ENCODE data around the gene FCRL4. TPM values are rescaled to one million over a fixed set of nuclear protein-coding genes. Genes with fewer than 3 reads are reported as not detected.
A peak's percentile ranks its signal among the peaks of the same experiment; 100 is the strongest.

Gene FCRL4
- total RNA-seq, 2 donors from 2014 or later: not detected

DNA sequence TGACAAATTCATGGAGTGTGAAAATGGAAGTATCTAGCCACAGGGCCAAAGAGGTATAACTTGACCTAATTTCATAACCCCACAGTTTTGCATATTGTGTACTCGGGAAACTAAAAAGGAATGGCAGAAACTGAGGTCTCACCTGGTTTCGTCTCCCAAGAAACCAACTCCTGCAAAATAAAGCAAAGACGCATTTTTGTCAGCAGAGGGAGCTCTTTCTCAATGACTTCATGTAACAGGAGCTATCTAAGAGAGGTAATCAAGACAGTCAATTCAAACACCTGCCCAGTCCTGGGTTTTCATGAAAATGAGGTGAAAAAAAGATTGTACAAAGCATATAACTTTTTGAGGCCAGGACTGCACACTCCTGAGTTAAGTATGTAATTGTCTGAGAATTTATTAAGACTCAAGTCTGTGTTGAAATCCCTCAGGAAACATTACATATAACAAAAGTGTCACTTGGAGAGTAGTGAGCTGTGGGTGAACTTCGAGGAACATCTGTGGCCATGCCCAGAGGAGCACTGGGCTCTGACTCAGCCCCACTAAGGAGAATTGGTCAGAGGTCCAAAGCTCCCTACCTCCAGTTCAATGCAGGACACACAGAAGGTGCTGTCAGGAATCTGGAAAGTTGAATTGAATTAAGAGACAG, 17.6 kb downstream of the FCRL4 start:
- H3K4me1 ChIP-seq: no peaks in the 10 kb centered on the region
- DNase-seq (peak; percentile 22 to 58 (median 35)), ATAC-seq (peak; percentile 62)
- no peaks in the 10 kb centered on the region for H3K9me3 ChIP-seq
- 2 to 3% methylated on average over 4 of the region's 4 CpGs for WGBS, 2 donors
- H3K27me3 ChIP-seq: no peaks in the 10 kb centered on the region
- TF ChIP-seq, protein P1, sequence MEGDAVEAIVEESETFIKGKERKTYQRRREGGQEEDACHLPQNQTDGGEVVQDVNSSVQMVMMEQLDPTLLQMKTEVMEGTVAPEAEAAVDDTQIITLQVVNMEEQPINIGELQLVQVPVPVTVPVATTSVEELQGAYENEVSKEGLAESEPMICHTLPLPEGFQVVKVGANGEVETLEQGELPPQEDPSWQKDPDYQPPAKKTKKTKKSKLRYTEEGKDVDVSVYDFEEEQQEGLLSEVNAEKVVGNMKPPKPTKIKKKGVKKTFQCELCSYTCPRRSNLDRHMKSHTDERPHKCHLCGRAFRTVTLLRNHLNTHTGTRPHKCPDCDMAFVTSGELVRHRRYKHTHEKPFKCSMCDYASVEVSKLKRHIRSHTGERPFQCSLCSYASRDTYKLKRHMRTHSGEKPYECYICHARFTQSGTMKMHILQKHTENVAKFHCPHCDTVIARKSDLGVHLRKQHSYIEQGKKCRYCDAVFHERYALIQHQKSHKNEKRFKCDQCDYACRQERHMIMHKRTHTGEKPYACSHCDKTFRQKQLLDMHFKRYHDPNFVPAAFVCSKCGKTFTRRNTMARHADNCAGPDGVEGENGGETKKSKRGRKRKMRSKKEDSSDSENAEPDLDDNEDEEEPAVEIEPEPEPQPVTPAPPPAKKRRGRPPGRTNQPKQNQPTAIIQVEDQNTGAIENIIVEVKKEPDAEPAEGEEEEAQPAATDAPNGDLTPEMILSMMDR (IDR thresholded peaks at IDR 0.05): peak; percentile 41 to 84 (median 69)
- no peak for TF ChIP-seq POLR2A (IDR thresholded peaks at IDR 0.05)
- H3K36me3 ChIP-seq (replicated peaks in 1 of 2; ENCODE audit: insufficient read depth in 1 of 2, low read depth in 2 of 2): no peaks in the 10 kb centered on the region
- H3K4me3 ChIP-seq: no peak overlapping the region
- H3K27ac ChIP-seq: no peak overlapping the region
- intact Hi-C loops (cut with DNase I): no loop called here

DNA sequence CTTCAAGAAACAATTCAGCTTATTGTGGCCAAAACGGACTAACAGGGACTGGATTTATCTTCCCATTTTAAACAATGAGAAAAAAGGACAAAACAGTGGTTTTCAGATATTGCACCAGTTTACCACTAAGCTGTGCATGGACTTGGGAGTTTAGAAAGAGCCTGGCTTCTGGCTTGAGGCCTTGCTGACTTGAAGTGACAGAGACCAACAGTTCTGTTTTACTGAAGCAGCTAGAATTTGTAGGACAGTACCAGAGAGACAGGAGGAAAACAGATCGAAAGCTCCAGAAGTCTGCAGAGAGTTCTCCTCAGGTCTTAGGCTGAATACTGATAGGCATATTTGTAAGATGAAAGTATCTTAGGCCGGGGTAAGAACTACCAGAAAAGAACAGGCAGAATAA, 20.5 kb downstream of the FCRL4 start:
- Histone ChIP-seq H3K9me3 (no peaks in the 10 kb centered on the region), H3K4me1 (no peaks in the 10 kb centered on the region), H3K27ac (no peak overlapping the region), H3K27me3 (no peaks in the 10 kb centered on the region), H3K4me3 (no peak overlapping the region), H3K36me3 (replicated peaks in 1 of 2; ENCODE audit: insufficient read depth in 1 of 2, low read depth in 2 of 2) (no peaks in the 10 kb centered on the region)
- no peak for TF ChIP-seq POLR2A (IDR thresholded peaks at IDR 0.05)
- TF ChIP-seq, protein P1 (IDR thresholded peaks at IDR 0.05): no peak
- 72% methylated on average over 3 of the region's 3 CpGs for WGBS, 2 donors
- no peak for DNase-seq
- ATAC-seq: no peak
- intact Hi-C loops (cut with DNase I): loop anchor here (10.0 kb wide), 2 partner anchors 117 to 547 kb away; a partner anchor contains a TSS

DNA sequence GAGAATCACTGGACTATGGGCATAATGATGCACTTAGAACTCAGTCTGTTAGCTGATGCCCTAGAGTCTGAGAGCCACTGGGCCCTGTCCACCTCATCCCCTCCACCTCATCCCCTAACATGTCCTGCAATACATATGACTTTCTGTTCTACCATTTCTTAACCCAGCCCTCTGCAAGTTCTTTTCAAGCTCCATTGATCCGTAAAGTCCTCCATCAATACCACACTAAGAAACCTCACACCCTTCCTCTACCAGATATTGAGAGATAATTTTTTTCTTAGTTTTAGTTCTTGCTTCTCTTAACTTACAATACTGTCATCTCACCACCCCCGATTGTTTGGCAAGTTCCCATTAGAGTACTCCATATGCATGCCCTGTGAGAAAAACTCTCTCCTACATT, 22.1 kb downstream of the FCRL4 start:
- H3K36me3 ChIP-seq (replicated peaks in 1 of 2; ENCODE audit: insufficient read depth in 1 of 2, low read depth in 2 of 2): no peaks in the 10 kb centered on the region
- no peaks in the 10 kb centered on the region for H3K9me3 ChIP-seq
- no peak for TF ChIP-seq POLR2A (IDR thresholded peaks at IDR 0.05)
- TF ChIP-seq, protein P1 (IDR thresholded peaks at IDR 0.05): no peak
- intact Hi-C loops (cut with DNase I): loop anchor here (10.0 kb wide), 2 partner anchors 119 to 549 kb away; a partner anchor contains a TSS
- no peak overlapping the region for H3K4me3 ChIP-seq
- H3K27me3 ChIP-seq: no peaks in the 10 kb centered on the region
- no peak overlapping the region for H3K27ac ChIP-seq
- DNase-seq (no peak), ATAC-seq (no peak)
- 71 to 72% methylated on average over 2 of the region's 2 CpGs for WGBS, 2 donors
- no peaks in the 10 kb centered on the region for H3K4me1 ChIP-seq

DNA sequence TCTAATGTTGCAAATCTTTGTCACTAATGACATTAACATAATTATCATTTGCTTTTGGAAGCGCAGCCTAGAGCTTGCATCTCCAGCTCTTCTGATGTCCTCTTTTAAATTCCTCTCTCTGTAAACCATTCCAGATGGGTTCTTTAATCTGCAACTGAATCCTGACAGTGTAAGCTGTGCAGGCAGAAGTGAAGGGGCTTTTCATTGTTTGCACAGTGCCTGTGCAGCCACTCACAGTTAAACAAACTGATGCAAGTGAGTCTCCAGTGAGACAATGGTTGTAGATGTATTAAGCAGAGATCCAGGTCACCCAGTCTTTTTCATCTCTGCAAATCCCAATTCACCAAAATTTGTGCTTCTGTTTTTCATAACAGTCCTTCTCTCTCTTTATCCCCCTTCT, 23.0 kb downstream of the FCRL4 start:
- no peak for TF ChIP-seq POLR2A (IDR thresholded peaks at IDR 0.05)
- TF ChIP-seq, protein P1 (IDR thresholded peaks at IDR 0.05): no peak
- intact Hi-C loops (cut with DNase I): loop anchor here (10.0 kb wide), 2 partner anchors 120 to 550 kb away; a partner anchor contains a TSS
- Histone ChIP-seq H3K9me3 (no peaks in the 10 kb centered on the region), H3K4me1 (no peaks in the 10 kb centered on the region), H3K36me3 (replicated peaks in 1 of 2; ENCODE audit: insufficient read depth in 1 of 2, low read depth in 2 of 2) (no peaks in the 10 kb centered on the region), H3K27ac (no peak overlapping the region), H3K4me3 (no peak overlapping the region), H3K27me3 (no peaks in the 10 kb centered on the region)
- ATAC-seq: no peak
- DNase-seq: no peak
- 87 to 91% methylated on average over 1 of the region's 1 CpG for WGBS, 2 donors
